GM18870 (cell line): ENCODE results near the gene DNAJB6.
"Not testable (repeated sequence)": the region's sequence is repeated elsewhere in the genome, so short reads cannot be mapped to it uniquely, and the experiment has no call there.

ENCODE experiments used
- ATAC-seq: cut with Tn5 transposase; IDR thresholded peaks from one replicate; pipeline ENCODE4 v1.9.1; 2021; ENCODE audit warnings: moderate library complexity; ENCODE audit not compliant: unreplicated experiment

Gene DNAJB6

DNA sequence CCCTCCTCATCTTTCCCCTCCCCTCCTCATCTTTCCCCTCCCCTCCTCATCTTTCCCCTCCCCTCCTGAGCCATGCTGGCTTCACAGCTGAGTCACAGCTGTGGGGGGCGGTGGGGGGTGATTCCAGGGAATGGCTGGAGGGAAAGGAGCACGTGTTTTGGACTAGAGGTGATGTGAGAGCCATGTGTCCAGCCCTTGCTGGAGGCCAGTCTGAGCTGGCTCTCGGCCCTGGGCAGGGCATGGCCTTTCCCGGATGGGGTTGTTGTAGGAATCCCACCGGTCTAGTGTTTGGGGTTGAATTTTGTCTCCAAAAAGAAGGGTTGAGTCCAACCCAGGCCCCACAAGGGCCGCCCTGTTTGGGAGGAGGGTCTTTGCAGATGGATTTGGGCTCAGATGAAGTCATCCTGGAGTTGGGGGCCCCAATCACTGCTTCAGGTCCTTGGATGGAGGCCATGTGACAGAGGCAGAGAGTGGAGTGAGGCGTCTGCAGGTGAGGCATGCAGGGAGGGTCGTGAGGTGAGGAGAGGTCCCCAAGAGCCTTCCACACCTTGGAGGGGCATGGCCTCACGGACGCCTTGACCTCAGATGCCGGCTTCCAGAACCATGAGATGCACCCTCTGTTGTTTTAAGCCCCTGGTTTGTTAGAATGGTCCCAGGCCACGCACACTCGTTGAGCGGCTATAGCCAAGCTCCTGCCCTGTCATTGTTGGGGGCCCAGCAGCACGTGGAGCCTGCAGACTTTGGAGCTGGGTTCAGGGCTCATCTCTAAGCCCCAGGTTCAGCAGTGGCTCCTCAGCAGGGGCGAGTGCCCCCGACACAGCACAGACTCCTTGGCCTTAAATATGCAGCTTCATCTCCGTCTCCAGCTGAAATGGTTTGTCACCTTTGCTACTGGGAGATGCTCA lies 101.6 kb downstream of the DNAJB6 start:
- no peak for ATAC-seq

DNA sequence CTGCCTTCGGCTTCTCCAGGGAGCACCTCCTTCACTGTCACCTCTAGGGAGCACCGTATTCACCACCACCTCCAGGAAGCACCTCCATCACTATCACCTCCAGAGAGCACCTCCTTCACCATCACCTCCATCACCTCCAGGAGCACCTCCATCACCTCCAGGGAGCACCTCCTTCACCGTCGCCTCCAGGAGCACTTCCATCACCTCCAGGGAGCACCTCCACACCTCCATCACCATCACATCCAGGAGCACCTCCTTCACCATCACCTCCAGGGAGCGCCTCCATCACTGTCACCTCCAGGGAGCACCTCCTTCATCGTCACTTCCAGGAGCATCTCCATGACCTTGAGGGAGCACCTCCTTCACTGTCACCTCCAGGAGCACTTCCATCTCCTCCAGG lies 102.3 kb downstream of the DNAJB6 start:
- ATAC-seq = no peak

DNA sequence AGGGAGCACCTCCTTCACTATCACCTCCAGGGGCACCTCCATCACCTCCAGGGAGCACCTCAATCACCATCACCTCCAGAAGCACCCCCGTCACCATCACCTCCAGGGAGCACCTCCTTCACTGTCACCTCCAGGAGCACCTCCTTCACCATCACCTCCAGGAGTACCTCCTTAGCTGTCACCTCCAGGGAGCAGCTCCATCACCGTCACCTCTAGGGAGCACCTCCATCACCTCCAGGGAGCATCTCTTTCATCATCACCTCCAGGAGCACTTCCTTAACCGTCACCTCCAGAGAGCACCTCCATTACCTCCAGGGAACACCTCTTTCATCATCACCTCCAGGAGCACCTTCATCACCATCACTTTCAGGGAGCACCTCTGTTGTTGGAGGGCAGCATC lies 103.0 kb downstream of the DNAJB6 start:
- ATAC-seq = no peak

DNA sequence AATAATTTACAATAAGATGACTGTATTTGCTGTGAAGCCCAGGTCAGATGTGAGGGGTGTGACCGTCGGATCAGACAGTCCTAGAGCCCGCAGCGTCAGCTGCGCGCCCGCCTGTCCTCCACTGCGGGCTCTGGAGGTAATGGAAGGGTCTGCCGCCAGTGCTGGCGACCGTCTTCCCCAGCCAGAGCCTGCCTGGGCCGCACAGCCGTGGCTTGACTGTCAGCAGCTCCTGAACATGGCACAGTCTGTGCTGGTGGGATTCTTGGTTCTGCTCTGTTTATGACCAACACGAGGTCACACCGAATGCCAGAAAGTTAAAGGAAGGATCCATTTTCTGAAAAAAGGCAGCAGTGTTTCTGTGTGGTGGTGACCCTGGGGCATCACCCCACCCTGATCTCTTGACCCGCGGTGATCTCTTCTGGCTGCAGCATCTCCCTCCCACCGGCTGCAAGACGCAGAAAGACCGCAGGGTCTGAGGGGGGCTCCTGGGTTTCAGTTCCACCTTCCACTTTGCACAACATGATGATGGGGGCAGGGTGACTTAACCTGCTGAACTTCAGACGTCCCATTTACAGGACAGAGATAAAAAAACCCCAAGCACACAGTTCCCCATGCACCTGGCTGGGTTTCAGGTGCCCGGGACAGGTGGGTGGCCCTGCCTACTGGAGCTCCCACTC lies 103.7 kb downstream of the DNAJB6 start:
- ATAC-seq = no peak

DNA sequence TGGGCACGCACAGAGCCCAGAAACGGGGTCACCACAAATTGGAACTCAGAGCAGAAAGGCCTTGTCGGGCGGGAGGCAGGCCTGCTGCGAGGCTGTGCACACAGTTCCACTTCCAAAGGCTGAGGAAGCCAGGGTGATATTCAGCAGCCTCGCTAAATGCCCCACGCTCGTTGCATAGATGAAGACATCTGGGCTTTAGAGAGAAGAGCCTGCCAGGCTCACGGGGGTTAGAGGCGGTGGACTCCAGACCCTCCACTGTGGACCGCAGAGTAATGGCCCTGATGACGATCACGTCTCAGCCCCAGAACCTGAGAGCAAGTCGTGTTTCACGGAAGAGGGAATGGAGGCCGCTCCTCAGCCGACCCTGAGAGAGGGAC lies 104.2 kb downstream of the DNAJB6 start:
- ATAC-seq = no peak

DNA sequence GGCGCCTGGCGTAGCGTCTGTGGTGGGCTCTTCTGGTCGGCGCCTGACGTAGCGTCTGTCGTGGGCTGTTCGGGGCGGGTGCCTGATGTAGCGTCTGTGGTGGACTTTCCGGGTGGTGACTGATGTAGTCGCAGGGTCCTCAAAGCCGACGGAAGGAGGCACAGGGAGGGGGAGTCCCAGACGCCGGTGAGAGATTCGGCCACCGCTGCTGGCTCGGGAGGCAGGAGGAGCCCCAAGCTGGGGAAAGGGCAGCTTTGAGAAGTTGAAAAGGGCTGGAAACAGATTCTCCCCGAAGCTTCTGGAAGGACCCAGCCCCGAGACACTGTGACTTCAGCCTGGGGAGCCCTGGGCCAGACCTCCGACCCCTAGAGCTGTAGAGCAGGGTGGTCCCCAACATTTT lies 105.7 kb downstream of the DNAJB6 start:
- no peak for ATAC-seq

DNA sequence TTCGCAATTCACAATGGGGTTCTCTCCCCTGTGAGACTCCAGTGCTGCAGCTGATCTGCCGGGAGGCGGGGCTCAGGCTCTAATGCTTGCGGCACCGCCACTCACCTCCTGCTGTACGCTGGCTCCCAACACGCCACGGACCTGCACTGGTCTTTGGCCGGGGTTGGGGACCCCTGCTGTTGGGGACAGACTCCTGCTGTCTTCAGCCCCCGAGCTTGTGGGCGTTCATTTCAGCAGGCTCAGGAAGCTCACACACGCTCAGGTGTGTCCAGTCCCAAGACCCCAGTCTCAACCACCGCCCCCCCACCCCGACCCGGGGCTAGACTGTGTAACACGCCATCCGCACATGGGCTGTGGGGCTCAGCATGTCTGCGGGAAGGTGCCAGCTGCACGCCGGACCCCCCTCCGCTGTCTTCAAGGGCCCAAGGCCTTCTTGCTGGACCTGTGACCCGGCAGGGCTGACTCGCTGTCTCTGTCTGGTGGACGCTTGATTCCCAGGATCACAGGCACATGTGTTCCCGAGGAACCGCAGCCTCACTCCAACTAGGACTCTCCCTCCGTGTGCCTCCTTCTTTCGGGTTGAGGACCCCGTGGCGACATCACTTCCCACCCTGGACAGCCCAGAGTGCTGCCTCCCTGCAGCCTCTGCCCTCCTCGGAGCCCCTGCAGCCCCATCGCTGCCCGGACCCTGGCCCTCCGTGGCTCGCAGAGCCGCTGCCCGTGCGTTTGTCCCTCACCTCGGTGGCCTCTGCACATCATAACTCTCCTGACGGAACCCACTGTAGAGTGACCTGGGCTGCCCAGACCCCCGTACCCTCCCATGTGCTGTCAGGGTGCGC lies 106.4 kb downstream of the DNAJB6 start:
- ATAC-seq = no peak

DNA sequence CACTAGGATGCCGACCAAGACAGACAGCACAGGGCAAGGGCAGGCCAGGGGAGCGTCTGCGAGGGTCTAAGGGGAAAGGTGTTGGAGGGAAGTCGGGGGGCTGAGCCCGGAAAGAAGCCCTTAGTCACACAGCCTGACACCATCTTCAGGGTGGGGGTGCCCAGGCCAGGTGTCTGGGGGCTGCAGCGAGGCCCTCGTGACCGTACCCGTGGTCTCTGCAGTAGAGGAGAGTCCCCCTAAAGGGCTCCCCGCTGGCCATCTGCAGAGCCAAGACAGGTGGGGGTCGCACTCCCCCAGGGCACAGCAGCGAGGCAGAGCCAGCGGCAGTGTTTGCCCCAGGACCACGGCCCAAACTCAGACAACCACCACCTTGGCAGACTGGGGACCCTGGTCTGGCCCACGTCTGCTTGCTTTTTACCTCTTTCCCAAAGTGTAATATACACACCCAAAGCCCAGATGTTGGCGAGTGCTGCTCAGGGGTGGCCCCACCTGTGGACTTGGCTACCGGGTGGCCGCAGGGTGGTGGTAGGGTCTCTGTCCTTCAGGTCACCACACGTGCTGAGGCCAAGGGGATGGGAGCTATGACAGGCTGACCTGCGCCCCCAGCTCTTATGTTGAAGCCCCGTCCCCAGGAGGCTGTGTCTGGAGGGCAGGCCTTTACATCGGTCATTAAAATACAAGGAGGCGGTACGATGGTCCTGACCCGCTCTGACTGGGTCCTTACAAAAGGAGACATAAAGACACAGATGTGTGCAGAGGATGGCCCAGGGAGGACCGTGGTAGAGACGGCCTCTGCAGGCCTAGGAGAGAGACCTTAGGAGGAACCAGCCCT lies 107.4 kb downstream of the DNAJB6 start:
- ATAC-seq = no peak

DNA sequence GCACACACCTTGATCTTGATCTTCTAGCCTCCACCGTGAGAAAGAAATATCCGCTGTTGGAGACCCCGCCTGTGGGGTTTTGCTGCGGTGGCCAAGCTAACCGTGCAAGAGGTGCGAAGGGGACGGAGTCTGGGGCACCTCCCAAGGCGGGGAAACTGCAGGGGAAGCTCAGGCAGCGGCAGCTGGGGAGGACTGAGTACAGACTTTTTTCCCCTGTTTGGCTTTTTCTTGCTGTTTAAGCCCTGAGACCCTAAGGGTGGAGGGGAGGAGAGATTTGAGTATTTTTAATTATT lies 108.0 kb downstream of the DNAJB6 start:
- no peak for ATAC-seq

DNA sequence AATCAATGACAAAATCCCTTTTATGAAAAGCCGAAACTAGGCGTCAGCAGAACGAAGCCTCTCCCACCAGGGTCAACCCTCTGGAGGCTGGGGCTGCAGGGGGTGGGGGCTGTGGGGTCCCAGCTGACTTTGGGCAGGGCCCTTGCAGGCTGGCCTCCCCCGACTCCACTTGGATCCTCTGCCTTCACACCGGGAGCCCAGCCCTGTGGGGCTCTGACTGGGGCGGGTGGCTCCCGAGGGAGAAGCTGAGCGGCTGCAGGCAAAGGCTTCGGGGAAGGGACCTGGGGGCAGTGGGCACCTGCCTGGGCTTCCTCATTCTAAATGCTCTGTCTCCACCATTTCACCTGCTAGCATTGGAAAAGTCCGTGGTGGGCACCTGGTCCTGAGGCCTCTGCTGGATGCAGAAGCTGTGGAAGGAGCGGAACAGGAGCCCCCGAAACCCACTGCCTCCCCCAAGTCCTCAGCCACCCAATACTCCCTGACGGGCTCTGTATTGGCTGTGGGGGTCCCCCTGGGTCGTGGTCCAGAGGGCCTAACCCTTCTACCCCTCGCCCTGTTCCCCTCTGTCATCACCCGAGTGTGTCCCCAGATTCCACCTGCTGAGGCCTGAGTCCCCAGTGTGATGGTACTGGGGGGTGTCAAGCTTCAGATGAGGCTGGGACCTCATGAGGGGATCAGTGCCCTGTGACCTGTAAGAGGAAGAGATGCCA lies 108.6 kb downstream of the DNAJB6 start:
- ATAC-seq = no peak

DNA sequence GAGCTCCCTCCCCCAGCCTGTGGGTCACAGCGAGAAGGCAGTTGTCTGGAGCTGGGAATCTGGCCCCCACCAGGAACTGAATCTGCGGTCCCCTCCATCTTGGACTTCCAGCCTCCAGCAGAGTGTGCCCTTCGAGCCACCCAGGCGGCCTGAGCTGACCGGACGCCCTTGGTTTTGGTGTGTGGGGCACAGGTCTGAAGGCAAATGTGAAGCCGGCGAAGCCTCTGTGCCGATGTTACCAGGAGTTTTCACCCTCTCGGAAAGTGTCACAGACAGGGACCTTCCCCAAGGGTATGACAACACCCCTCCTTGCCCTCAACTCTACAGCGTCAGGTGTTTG lies 109.1 kb downstream of the DNAJB6 start:
- ATAC-seq = no peak

DNA sequence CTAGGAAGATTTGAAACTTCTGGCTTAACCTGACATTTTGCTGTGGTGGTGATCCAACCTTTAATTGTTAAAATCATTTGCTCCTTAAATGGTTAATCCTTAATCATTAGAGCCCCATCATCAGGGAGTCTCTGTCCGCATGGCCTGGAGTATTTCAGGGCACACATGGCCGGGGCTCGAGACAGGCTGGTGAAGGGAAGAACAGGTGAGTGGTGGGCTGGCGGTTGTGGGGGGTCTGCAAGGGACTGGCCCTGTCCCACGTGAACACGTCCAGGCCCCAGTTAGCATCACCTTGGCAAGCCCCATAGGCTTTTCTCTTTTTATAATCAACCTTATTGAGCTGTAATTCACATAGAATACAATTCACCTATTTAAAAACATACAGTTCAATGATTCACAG lies 109.5 kb downstream of the DNAJB6 start:
- no peak for ATAC-seq

DNA sequence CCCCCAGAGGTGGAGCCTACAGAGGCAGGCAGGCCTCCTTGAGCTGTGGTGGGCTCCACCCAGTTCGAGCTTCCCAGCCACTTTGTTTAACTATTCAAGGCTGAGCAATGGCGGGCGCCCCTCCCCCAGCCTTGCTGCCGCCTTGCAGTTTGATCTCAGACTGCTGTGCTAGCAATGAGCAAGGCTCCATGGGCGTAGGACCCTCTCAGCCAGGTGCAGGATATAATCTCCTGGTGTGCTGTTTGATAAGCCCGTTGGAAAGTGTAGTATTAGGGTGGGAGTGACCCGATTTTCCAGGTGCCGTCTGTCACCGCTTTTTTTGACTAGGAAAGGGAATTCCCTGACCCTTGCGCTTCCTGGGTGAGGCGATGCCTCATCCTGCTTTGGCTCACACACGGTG lies 117.2 kb downstream of the DNAJB6 start:
- not testable (repeated sequence) for ATAC-seq

DNA sequence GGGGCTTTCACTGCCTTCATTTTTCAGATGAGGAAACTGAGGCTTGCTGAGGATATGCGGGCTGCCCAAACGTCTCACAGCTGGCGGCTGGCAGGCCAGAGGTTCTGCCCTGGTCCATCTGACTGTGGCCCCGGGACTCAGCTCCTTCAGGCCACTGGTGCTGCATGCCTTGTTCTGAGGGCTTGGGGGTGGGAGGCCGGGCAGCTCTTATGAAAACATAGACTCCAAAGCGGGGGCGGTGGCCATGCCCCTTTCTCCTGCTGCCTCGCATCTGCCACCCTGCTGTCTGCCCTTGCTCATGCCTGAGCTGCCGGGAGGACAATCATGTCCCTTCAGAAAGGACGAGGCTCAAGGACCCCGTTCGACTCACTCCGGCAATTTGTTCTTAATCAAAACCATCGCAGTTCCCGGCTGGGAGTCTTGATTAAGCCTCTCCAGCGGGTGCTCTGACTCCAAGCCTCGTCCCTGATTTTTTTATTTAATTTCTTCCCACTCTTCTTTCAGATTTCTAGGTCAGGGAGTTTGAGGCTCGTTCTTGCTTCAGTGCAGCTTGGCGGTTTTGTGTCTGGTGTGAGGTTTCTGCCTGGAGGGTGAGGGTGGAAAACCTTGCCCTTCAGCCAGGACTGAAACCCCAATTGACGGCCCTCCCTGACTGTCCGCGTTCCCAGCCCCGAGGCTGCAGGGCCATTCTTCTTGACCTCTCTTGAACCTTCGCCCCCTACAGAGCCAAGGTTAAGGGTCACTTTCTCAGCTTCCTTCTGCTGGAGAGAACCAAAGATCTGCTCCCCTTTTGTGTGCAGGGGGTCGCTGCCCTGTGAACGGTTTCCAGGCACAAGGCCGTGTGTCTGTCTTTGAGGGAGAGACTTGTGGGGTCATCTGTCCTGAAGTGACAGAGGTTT lies 120.8 kb downstream of the DNAJB6 start:
- no peak for ATAC-seq

DNA sequence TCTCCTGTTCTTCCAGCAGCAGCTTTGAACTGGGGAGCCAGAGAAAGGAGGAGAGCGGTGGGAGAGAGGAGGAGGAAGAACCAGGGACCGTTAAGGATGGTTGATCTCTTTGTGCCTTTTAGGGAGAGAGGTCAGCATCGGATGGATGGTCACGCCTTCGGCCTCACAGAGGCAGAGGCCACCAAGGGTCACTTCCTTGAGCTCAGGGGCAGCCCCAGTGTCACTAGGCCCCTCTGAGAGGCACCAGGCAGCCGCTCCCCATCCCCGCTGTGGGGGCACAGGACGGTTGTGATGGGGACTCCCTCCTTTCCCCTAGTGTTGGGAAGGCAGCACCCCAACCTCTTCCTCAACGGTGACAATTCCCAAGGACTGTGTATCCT lies 121.4 kb downstream of the DNAJB6 start:
- ATAC-seq = no peak

DNA sequence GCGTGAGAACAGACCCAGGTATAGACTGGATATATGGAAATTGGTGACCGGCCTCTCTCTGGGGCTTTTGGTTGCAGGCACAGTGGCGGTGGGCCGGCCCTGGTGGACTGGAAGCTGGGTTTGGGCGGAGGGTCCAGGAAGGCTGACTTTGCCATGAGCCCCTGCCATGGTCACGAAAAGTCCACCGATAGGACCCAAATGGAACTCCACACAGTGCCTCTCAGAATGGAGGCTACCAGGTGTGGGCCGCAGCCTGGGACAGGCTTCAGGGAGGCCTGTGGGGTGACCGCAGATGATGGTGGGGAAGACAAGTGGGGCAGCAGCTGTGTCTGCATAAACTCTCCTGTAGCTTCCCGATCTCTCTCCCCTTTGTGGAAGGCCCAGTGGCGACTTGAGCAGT lies 123.2 kb downstream of the DNAJB6 start:
- ATAC-seq = no peak

DNA sequence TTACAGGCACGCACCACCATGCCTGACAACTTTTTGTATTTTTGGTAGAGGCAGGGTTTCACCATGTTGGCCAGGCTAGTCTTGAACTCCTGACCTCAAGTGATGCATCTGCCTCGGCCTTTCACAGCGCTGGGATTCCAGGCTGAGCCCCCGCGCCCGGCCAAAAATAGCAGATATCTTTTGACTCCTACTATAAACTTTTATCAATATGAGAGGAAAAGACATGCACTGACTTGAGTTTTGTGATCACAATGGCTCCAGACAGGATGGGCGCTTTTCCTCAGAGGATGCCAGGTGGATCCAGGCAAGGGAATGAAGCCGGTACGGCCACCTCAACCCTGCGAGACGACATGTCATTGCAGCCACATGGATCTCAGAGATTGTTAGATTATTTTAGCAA lies 123.9 kb downstream of the DNAJB6 start:
- no peak for ATAC-seq

DNA sequence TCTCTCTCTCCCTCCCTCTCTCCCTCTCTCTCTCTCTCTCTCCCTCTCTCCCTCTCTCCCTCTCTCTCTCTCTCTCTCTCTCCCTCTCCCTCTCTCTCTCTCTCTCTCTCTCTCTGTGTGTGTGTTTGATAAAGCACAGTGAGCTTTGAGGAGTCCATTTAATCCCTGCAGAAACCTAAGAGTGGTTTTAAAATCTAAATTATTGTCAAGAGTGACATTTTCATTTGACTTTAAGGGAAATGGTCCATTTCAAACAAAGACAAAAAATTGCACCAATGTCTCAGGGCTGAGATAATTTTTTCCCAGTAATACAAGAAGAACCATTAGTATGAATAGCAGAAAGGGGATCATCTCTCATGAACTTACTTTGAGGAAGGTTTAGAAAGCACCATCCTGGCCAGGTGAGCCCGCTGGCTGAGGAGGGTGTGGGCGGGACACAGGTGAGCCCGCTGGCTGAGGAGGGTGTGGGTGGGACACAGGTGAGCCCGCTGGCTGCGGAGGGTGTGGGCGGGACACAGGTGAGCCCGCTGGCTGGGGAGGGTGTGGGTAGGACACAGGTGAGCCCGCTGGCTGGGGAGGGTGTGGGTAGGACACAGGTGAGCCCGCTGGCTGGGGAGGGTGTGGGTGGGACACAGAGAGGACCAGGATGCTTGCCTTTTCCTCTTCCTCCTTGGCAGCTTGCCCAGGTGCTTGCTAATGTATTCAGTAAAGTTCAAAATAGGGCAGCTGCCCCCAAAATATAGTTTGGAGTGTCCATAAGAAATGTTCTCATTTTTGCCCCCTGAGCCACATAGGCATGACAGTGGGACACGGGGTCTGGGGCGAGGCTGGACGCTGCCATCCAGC lies 125.0 kb downstream of the DNAJB6 start:
- ATAC-seq = no peak

DNA sequence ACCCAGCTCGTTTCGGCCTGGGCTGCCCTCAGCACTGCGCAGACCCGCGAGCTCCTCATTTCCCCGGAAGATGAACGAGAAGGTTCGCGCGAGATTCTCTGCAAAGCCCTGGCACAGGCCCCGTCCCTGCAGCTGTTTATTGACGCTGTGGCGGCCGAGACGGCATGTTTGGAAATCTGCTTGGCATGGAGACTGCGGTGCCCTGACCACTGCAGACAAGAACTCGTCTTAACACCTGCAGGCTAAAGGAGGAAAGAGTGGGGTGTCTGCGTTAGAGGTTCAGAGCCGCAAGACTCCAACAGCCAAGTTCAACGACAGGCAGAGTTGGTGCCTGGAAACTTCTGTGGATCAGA lies 125.6 kb downstream of the DNAJB6 start:
- no peak for ATAC-seq
